Fibroblast of pulmonary artery (primary cell): Measurements from ENCODE around the gene CENPP.

Experiments used
- DNase-seq: peaks from one replicate; pipeline ENCODE4 v3.0.0-alpha.2; 2010; ENCODE audit warnings: low read depth
- H3K4me3 ChIP-seq: replicated peaks from 2 replicates; pipeline ENCODE4 v1.5.1; 2011; ENCODE audit warnings: low read depth, mild to moderate bottlenecking, control low read depth, low read length, moderate library complexity
- TF ChIP-seq, protein P1 (sequence below): IDR thresholded peaks from 2 replicates; pipeline ENCODE4 v1.5.1; 2011; ENCODE audit warnings: mild to moderate bottlenecking, control low read depth, low read length, inconsistent platforms; ENCODE audit errors: missing control alignments

CENPP gene

DNA sequence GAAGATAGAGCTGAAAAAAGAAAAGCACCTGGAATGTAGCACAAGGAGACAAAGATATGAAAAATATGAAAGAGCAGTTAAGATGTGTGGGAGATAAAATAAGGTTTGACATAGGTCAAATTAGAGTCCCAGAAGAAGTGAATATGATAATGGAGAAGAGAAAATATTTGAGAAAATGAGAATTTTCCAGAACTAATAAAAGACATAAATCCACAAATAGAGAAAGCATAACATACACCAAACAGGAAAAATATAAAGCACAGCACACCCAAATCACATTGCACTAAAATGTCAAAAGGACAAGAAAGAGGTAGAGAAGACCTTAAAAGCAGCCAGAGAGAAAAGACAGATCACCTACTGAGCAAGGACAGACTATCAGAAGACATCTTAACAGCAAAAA lies 300.7 kb downstream of the CENPP start:
- no peak for DNase-seq
- TF ChIP-seq, protein P1, sequence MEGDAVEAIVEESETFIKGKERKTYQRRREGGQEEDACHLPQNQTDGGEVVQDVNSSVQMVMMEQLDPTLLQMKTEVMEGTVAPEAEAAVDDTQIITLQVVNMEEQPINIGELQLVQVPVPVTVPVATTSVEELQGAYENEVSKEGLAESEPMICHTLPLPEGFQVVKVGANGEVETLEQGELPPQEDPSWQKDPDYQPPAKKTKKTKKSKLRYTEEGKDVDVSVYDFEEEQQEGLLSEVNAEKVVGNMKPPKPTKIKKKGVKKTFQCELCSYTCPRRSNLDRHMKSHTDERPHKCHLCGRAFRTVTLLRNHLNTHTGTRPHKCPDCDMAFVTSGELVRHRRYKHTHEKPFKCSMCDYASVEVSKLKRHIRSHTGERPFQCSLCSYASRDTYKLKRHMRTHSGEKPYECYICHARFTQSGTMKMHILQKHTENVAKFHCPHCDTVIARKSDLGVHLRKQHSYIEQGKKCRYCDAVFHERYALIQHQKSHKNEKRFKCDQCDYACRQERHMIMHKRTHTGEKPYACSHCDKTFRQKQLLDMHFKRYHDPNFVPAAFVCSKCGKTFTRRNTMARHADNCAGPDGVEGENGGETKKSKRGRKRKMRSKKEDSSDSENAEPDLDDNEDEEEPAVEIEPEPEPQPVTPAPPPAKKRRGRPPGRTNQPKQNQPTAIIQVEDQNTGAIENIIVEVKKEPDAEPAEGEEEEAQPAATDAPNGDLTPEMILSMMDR = no peak

DNA sequence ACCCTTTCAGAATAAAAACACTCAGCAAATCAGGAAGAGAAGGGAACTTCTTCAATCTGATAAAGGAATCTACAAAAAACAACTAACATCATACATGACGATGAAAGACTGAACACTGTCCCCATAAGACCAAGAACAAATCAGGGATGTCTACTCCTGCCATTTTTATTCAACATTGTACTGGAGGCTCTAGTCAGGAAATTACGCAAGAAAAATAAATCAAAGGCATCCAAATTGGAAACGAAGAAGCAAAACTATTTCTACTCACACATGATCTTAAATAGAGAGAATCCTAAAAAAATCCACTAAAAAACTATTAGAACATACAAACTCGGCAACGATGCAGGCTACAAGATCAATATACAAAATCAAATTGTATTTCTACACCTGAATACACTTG lies 301.9 kb downstream of the CENPP start:
- TF ChIP-seq, protein P1 = no peak
- no peak for DNase-seq

More for the DNA sequence above, 300.7 kb downstream of the CENPP start:
- no peak overlapping the region for H3K4me3 ChIP-seq

GRCh38 chr9:92631452-92632343 lies 305.9 kb downstream of the CENPP start:
- no peak for DNase-seq
- TF ChIP-seq, protein P1 = no peak
- H3K4me3 ChIP-seq = no peak overlapping the region

More for the DNA sequence above, 301.9 kb downstream of the CENPP start:
- H3K4me3 ChIP-seq = no peak overlapping the region

GRCh38 chr9:92632641-92633040 lies 306.9 kb downstream of the CENPP start:
- no peak for DNase-seq
- no peak overlapping the region for H3K4me3 ChIP-seq
- TF ChIP-seq, protein P1 = no peak

DNA sequence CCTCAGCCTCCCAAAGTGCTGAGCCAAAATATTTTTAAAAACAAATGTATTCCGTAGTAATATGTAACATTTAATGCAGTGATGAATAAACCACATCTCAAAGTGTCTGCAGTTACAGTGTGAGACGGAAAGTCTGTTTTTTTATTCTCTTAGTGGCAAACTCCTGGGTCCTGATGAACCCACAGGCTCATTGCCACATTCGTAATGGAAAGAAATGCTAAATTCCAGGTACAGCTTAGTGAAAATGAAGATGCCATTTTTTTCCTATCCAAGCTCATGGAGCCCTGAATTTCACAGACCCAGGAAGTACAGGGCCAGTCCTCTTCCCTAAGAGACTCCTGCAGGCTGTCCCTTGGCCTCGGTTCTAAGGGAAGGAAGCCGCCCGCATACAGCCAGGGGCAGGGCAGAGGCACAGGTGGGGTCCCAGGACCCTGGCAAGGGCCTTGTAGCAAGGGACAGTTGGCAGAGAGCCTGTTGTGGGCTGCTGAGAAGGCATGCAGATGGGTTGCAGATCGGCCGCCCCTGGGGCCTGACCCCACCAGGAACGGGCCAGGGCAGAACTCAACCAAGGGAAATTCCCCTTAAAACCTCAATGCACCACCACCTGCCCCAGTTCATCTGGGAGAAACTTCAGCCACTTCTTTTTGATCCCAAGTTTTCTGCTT lies 308.0 kb downstream of the CENPP start:
- no peak for DNase-seq
- TF ChIP-seq, protein P1 = no peak
- H3K4me3 ChIP-seq = no peak overlapping the region

DNA sequence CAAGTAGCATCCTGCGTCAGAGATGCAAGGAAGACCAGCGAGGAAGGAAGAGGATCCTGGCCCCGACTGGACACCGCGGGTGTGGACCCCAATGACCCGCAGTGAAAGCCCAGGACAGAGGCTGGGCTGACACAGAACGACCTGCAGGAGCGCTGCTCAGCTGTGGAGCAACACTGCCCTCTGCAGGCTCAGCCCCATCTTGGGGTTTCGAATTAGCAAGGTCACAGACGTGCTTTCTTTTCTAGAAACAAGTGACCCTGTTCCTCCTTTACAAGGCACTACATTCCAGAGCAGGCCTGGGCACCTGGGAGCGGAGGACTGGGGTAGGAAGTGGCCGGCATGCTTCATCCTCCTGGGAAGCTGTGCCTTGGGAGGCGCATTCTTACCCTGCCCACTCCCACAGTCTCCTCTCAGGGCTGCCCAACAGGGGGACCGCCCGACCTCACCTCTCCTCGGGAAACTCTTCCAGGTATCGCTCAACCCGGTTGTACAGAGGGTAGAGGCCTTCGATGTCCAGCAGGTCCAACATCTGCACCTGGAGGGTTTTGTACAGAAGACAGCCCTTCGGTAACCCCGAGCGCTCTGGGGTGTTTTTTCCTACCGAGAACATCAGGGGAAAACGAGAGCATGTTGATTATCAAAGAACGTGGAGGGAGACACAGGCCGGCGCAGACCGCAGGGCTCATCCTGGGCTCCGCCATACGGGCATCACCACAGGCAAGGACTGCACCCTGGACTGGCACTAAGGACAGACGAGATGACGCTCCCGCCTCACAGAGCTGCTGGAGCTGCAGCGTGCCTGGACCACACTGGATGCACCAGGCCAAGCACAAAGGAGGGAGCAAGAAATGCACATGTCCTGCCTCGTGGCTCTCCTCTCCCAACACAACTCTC lies 309.2 kb downstream of the CENPP start:
- H3K4me3 ChIP-seq = no peak overlapping the region
- DNase-seq = peak; percentile 82
- TF ChIP-seq, protein P1 = peak; percentile 98
